Hepatocyte (in vitro differentiated cells): ENCODE results near the gene PDS5A.

Experiments used
- CTCF ChIP-seq: fragments of 200-600 bp; sonication (generic); IDR thresholded peaks from 2 replicates; pipeline ENCODE4 v1.5.1; 2016; ENCODE audit warnings: antibody characterized with exemption, mild to moderate bottlenecking; ENCODE audit not compliant: poor library complexity
- EZH2 ChIP-seq: fragments of 200-600 bp; sonication (generic); IDR thresholded peaks from 2 replicates; pipeline ENCODE4 v1.6.1; 2016; ENCODE audit warnings: antibody characterized with exemption, mild to moderate bottlenecking, borderline replicate concordance

GRCh38 chr4:39873823-39874222 is 103.9 kb downstream of the PDS5A start:
- TF ChIP-seq EZH2 (no peak), CTCF (no peak)
